NCI-H187 (cell line): Measurements from ENCODE around the gene NGRN.
A peak's percentile ranks its signal among the peaks of the same experiment; 100 is the strongest.
"Not testable (repeated sequence)": the region's sequence is repeated elsewhere in the genome, so short reads cannot be mapped to it uniquely, and the experiment has no call there.

Source experiments
- DNase-seq, 2 experiments: peaks; one replicate each; lab custom pipeline; 2025; lab: John Stamatoyannopoulos, UW

NGRN gene

GRCh38 chr15:90281637-90282036, 16.2 kb downstream of the NGRN start:
- DNase-seq, result not testable (repeated sequence)

GRCh38 chr15:90286678-90287077, 21.2 kb downstream of the NGRN start:
- DNase-seq, result no peak

- no peak for DNase-seq
Measured at GRCh38 chr15:90287101-90287500, 21.6 kb downstream of the NGRN start.

- no peak for DNase-seq
Measured at GRCh38 chr15:90287946-90288345, 22.5 kb downstream of the NGRN start.

GRCh38 chr15:90291679-90292356, 26.3 kb downstream of the NGRN start:
- peak; percentile 15 to 54 for DNase-seq

GRCh38 chr15:90293040-90293810, 27.8 kb downstream of the NGRN start:
- peak; percentile 65 to 77 for DNase-seq

GRCh38 chr15:90294159-90294558, 28.7 kb downstream of the NGRN start:
- no peak for DNase-seq

- no peak for DNase-seq
Measured at GRCh38 chr15:90294601-90295269, 29.3 kb downstream of the NGRN start.

- DNase-seq, result no peak
Measured at GRCh38 chr15:90295270-90295648, 29.8 kb downstream of the NGRN start.

- DNase-seq, result not testable (repeated sequence)
Measured at GRCh38 chr15:90296316-90296884, 30.9 kb downstream of the NGRN start.

GRCh38 chr15:90297021-90297420, 31.5 kb downstream of the NGRN start:
- DNase-seq, result no peak

GRCh38 chr15:90300541-90300940, 35.1 kb downstream of the NGRN start:
- no peak for DNase-seq

GRCh38 chr15:90300988-90301706, 35.7 kb downstream of the NGRN start:
- DNase-seq, result no peak

GRCh38 chr15:90301707-90302300, 36.3 kb downstream of the NGRN start:
- no peak for DNase-seq

GRCh38 chr15:90305355-90305754, 39.9 kb downstream of the NGRN start:
- not testable (repeated sequence) for DNase-seq

GRCh38 chr15:90305932-90306331, 40.5 kb downstream of the NGRN start:
- DNase-seq, result no peak

- DNase-seq, result no peak
Measured at GRCh38 chr15:90306560-90306959, 41.1 kb downstream of the NGRN start.

GRCh38 chr15:90307661-90308060, 42.2 kb downstream of the NGRN start:
- DNase-seq, result no peak

- DNase-seq, result no peak
Measured at GRCh38 chr15:90309020-90309419, 43.5 kb downstream of the NGRN start.

- no peak for DNase-seq
Measured at GRCh38 chr15:90315278-90315982, 50.0 kb downstream of the NGRN start.

- DNase-seq, result no peak
Measured at GRCh38 chr15:90316139-90316538, 50.7 kb downstream of the NGRN start.
